K562 (cell line): ENCODE measurements around the gene SH3D19. TPM values are rescaled to one million over a fixed set of nuclear protein-coding genes. Genes with fewer than 3 reads are reported as not detected.

Experiments used
- FOXM1 ChIP-seq, 2 experiments: fragments of 450-650 bp in 1 of 2; sonication (generic) in 1 of 2; formaldehyde crosslinking in 1 of 2; IDR thresholded peaks; 2 replicates each; pipeline versions ENCODE4 v1.6.1 to v1.9.0; 2017 to 2022; ENCODE audit warnings: low read depth in 2 of 2, mild to moderate bottlenecking in 2 of 2, missing genetic modification reagents in 1 of 2, moderate library complexity in 1 of 2
- MLLT1 ChIP-seq, 2 experiments: fragments of 450-650 bp; IDR thresholded peaks; 2 replicates each; pipeline ENCODE4 v1.6.1; 2016
- NFE2L1 ChIP-seq: fragments of 450-650 bp; IDR thresholded peaks from 2 replicates; pipeline ENCODE4 v1.6.1; 2016; ENCODE audit warnings: missing genetic modification characterization, low read depth, mild to moderate bottlenecking, missing compliant biosample characterization, moderate library complexity, borderline replicate concordance
- SLC30A9 ChIP-seq: fragments of 250-450 bp; sonication (Bioruptor Pico); IDR thresholded peaks from 2 replicates; pipeline ENCODE4 v1.8.0; 2022; ENCODE audit warnings: mild to moderate bottlenecking, moderate library complexity
- TBP ChIP-seq: optimal IDR thresholded peaks from 2 replicates; pipeline ENCODE3; 2011; ENCODE audit warnings: low read depth, low read length, improper control_type of control experiment
- ZNF592 ChIP-seq: fragments of 450-650 bp; IDR thresholded peaks from 2 replicates; pipeline ENCODE4 v1.6.1; 2017; ENCODE audit warnings: antibody characterized with exemption, mild to moderate bottlenecking
- polyA plus RNA-seq, 8 experiments: library from polyadenylated mRNA; depleted of rRNA in 4 of 8; stranded (reverse) in 5 of 8; unstranded in 3 of 8; fragments of >200 nt; fragmentation: Nextera tagmentation in 2 of 8; fragmentation: Illumina TruSeq in 1 of 8; extraction: Ambion mirVana in 2 of 8; extraction: Trizol in 1 of 8; gene quantifications; 2 replicates each; pipeline versions ENCODE4 v1.2.1 to v1.2.3, GENCODE V29; 2011 to 2014; ENCODE audit warnings: inconsistent platforms in 1 of 8, missing spikeins in 1 of 8
- total RNA-seq, 7 experiments: library from RNA; depleted of rRNA in 6 of 7; stranded (reverse); fragments of >200 nt in 6 of 7; fragmentation: Illumina TruSeq in 2 of 7; extraction: Trizol in 2 of 7; gene quantifications; 2 replicates each; pipeline versions ENCODE4 v1.2.1 to v1.2.3, GENCODE V29; 2011 to 2021; ENCODE audit warnings: low replicate concordance in 1 of 7

The SH3D19 gene
- total and polyA plus RNA-seq, 9 of the 15 experiments (the other 6 are each of a cell fraction or from before 2014, with no cell fraction given), result 0.42 to 2.2 (median 1.1) TPM; not detected in 6

GRCh38 chr4:151184523-151185458 is 140.6 kb downstream of the SH3D19 start (continued):
- TF ChIP-seq FOXM1 (IDR thresholded peaks at IDR 0.05; ENCODE audit: low read depth) (no peak), FOXM1 (CRISPR knock-in tag; IDR thresholded peaks at IDR 0.05; ENCODE audit: low read depth) (no peak), NFE2L1 (tag) (no peak), ZNF592 (no peak), MLLT1 (IDR thresholded peaks at IDR 0.05) (no peak), SLC30A9 (CRISPR knock-in tag) (no peak), TBP (no peak)
- TF ChIP-seq, all 486 proteins: peak for 0
